KOPT-K1 (cell line): ENCODE measurements around the gene SLC26A8.
"Not testable (repeated sequence)": the region's sequence is repeated elsewhere in the genome, so short reads cannot be mapped to it uniquely, and the experiment has no call there.

Source experiments
- H3K27ac ChIP-seq: fragments of 200-600 bp; sonication (generic); 2 replicates; pipeline ENCODE4 v1.5.1; 2016; ENCODE audit warnings: antibody characterized with exemption, mild to moderate bottlenecking, low read depth, low read length; ENCODE audit not compliant: poor library complexity, severe bottlenecking
- H3K36me3 ChIP-seq: fragments of 200-600 bp; sonication (generic); 2 replicates; pipeline ENCODE4 v1.5.1; 2017; ENCODE audit warnings: antibody characterized with exemption, mild to moderate bottlenecking, low read length, moderate library complexity; ENCODE audit not compliant: insufficient read depth
- H3K9me3 ChIP-seq: fragments of 200-600 bp; sonication (generic); 2 replicates; pipeline ENCODE4 v1.5.1; 2017; ENCODE audit warnings: antibody characterized with exemption, low read length, mild to moderate bottlenecking; ENCODE audit not compliant: insufficient read depth, poor library complexity, severe bottlenecking

Gene SLC26A8

DNA sequence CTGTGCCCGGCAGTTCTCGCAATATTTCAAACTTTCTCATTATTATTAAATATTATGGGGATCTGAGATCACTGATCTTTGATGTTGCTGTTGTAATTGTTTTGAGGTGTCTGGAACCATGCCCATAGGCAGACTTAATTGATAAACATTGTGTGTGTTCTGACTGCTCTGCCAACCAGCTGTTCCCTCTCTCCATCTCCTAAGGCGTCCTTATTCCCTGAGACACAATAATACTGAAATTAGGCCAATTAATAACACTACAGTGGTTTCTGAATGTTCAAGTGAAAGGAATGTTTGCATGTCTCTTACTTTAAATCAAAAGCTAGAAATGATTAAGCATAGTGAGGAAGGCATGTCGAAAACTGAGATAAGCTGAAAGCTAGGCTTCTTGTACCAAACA lies 10.8 kb upstream of the SLC26A8 start:
- no peak overlapping the region for H3K27ac ChIP-seq
- no peaks in the 10 kb centered on the region for H3K9me3 ChIP-seq
- no peaks in the 10 kb centered on the region for H3K36me3 ChIP-seq

DNA sequence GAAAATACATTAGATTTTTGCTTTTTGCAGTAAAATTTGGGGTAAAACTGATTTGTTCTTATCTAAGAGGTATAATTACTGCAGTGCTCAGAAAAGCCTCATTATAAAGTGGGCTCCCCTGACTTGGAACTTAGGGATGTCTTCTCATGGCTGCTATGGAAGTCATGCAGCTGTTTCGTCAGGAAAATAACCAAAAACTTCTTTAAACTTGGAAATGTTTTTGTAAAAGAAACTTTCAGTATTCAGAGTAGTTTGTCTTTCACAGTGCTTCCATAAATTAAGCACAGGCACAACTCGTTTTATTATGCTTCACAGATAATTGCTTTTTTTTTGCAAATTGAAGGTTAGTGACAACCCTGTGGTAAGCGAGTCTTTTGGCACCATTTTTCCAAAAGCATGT lies 10.0 kb upstream of the SLC26A8 start:
- no peaks in the 10 kb centered on the region for H3K9me3 ChIP-seq
- H3K36me3 ChIP-seq = no peaks in the 10 kb centered on the region
- no peak overlapping the region for H3K27ac ChIP-seq

DNA sequence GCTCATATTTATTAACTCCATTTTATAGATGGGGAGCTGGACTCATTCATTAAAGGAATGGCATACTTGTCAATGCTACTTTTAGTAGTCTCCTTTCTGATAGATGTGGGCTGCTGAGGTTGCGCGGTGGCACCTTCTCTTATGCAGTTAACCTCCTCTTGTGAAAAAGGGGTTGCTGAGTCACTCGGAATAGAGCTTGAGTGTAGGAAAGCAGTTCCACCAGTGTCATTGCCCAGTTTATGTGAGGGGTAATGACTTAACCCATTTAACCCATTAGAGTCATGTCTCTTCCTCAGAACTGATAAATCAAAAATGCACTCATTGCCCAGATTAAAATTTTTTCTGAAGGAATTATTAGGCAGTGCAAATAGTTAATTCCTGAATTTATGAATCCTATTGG lies 9.5 kb upstream of the SLC26A8 start:
- Histone ChIP-seq H3K36me3 (no peaks in the 10 kb centered on the region), H3K27ac (no peak overlapping the region), H3K9me3 (no peaks in the 10 kb centered on the region)

DNA sequence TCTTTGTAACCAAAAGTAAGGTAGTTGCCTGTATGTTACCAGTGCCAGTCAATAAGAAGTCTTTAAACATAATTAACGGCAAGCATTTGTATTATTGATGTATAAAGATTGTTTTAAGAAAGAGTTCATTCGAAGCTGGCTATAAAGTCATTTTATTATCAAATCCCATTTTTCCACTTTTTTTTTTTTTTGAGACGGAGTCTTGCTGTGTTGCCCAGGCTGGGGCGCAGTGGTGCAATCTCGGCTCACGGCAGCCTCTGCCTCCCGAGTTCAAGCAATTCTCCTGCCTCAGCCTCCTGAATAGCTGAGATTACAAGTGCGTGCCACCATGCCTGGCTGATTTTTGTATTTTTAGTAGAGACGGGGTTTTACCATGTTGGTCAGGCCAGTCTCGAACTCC lies 8.7 kb upstream of the SLC26A8 start:
- not testable (repeated sequence) for H3K27ac ChIP-seq, H3K9me3 ChIP-seq, H3K36me3 ChIP-seq

DNA sequence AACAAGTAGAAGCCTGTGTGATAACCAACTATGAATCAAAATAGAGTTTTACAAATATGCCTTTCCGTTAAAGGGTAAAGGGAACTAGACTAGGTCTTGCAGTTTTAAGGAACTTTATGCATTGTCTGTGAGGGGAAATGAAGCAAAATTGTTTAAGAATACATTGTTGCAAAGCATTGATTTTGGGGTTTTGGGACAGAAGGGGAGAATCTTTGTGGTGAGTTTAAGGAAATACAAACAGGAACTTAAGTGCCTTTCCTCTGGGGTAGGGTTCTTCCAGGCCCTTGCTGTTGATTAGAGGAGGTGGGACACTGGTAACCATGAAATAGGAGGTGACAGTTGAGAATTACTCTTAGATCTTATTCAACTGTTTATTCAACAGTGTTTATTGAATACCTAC lies 7.8 kb upstream of the SLC26A8 start:
- no peak overlapping the region for H3K27ac ChIP-seq
- no peaks in the 10 kb centered on the region for H3K36me3 ChIP-seq

DNA sequence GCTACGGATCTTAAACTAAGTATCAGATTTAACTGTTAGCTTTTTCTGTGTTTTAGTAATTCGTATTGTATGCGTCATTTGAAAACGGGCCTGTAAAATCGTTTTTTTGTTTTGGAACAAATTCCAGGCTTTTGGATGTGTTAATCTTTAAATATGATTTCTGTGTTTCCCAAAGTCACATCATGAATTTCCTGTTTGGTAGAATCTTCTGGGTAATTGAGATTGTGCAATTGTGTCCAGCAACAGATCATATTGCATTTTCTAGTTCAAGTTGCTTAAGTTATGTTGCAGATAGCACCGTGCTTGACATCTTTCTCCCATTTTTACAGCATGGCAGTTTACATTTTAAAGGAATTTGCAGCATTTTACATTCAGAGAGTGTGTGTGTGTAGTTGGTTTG lies 5.0 kb upstream of the SLC26A8 start:
- no peaks in the 10 kb centered on the region for H3K9me3 ChIP-seq
- H3K36me3 ChIP-seq = no peaks in the 10 kb centered on the region
- peak overlapping the region; percentile 91 for H3K27ac ChIP-seq

More for the DNA sequence above, 7.8 kb upstream of the SLC26A8 start:
- H3K9me3 ChIP-seq = no peaks in the 10 kb centered on the region

DNA sequence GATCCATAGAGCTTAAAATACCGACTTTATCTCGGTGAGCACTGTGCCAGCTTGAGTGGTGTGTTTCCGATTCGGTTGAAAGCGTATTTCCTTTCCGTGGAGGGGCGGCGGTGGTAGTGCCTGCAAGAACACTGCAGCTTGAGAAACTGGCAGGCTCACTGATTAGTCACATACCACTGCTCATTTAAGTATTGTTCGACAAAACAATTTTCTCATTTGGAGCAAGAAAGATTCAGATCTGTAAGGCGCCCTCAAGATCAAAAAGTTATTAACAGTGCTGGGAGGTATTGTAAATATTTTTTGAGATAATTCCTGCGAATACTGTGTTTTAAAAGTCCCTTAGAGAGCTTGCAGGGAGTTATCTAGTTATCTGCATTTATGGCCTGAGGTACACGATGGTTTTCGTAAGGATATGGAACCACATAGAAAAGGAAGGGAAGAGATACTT lies 4.5 kb upstream of the SLC26A8 start:
- H3K27ac ChIP-seq = peak overlapping the region; percentile 91
- no peaks in the 10 kb centered on the region for H3K36me3 ChIP-seq
- no peaks in the 10 kb centered on the region for H3K9me3 ChIP-seq

DNA sequence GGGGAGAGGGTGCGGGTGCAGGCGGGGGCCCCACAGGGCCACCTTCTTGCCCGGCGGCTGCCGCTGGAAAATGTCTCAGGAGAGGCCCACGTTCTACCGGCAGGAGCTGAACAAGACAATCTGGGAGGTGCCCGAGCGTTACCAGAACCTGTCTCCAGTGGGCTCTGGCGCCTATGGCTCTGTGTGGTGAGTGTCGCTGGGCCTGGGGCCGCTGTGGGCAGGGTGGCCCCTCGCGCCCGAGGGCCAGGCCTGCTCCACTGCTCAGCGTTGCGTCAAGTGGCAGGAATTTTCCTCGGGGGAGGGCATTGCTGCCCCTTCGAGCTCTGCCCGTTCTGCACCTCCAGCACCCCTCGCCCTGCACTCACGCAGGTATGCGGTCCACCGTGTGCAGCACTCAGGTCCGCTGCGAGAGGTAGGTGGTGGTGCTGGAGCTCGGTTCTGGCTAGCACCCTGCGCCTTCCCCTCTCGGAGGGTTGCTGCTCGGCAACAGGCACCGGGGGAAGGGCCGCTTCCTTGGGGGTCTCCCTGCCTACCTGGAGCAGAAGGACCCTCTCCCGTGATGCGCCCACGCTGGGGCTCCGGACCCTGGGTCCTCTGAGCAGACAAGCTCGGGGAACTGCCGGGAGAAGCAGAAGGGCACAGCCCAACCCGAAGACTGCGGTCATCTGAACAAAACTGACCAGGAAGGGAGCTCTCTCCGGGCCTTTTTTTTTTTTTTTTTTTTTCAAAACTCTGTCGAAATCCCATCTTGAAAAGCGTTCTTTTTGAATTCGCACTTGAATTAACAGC lies 3.8 kb upstream of the SLC26A8 start:
- peak overlapping the region; percentile 91 for H3K27ac ChIP-seq
- no peaks in the 10 kb centered on the region for H3K36me3 ChIP-seq

DNA sequence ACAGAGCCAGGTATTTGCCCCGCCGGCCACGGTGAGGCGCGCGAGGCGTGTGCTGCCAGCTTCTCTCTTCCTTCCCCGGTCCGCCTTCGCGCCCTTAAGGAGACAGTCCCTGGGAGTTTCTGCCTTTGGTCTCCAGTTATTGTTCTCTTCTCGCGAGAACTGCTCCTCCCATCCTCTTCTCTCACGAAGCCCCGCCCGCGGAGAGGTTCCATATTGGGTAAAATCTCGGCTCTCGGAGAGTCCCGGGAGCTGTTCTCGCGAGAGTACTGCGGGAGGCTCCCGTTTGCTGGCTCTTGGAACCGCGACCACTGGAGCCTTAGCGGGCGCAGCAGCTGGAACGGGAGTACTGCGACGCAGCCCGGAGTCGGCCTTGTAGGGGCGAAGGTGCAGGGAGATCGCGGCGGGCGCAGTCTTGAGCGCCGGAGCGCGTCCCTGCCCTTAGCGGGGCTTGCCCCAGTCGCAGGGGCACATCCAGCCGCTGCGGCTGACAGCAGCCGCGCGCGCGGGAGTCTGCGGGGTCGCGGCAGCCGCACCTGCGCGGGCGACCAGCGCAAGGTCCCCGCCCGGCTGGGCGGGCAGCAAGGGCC lies 3.2 kb upstream of the SLC26A8 start, which contains the start of gene MAPK14:
MAPK14 (plus strand) TSS at position 308 of the 587 bp plus-strand sequence. CDS start 350 bp downstream, outside the sequence.
- peak within 1 kb of the TSS; percentile 91 for H3K27ac ChIP-seq
- no peaks in the 10 kb centered on the region for H3K36me3 ChIP-seq
- no peaks in the 10 kb centered on the region for H3K9me3 ChIP-seq

More for the DNA sequence above, 3.8 kb upstream of the SLC26A8 start:
- no peaks in the 10 kb centered on the region for H3K9me3 ChIP-seq

DNA sequence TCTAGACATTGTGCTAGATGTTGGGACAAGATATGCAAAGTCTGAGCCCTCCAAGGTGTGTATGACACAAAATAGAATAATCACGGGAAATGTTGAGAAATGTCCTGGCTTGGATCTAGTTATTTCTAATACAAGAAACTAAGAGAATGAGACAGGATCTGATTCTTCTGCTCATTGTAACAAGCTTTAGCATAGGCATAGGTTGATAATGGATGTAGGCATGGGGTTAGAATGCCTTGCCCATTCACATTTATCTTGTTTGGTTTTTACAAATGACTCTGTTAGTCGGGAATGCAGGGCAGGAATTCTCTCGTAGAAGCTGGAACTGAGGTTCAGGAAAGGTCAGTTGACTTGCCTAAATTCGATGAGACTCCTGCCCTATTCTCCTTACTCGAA lies 1.5 kb upstream of the SLC26A8 start:
- H3K36me3 ChIP-seq = no peaks in the 10 kb centered on the region
- H3K27ac ChIP-seq = no peak overlapping the region
- H3K9me3 ChIP-seq = no peaks in the 10 kb centered on the region

DNA sequence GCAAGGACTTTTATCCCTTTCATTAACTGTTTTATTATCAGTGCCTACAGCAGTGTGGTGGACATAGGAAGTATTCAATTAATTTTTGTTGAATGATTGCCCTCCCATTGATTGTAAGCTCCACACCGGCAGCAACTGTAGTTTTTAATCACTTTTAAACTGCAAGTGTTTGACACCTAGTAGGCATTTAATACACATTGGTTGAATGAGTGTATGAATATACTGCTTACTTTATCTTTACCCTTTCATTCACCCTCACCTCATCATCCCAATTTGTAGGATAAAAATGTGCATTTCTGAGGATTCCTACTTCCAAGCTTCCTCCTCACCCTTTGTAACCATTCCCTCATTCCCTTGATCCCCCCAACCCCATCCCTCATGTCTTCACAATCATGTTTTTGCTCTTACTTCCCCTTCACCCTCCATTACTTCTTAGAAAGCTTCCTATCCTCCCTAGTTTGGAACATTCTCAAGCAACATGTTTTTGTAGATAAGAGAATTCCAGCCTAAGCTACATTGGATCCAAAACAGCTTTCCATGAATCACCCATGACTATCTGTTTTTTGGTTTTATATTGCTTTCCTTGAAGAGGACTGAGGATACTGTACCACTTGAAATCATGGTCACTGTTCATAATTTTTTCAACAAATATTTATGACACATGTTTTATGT lies 955 bp upstream of the SLC26A8 start:
- Histone ChIP-seq H3K36me3 (no peaks in the 10 kb centered on the region), H3K27ac (no peak overlapping the region), H3K9me3 (no peaks in the 10 kb centered on the region)

DNA sequence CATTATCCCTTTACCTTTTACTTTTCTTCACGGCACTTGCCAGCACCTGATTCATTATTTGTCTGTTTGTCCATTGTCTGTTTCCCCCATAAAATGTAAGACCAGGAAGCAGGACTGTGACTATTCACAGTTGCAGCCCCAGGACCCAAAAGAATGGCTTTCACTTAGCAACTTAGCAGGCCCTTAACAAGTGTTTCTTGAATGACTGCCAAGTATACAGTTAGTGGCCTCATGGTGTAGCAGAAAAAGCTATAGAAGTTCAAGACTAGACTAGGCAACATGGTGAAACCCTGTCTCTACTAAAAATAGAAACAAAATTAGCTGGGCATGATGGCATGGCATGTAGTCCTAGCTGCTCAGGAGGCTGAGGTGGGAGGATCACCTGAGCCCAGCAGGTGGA lies 4.3 kb downstream of the SLC26A8 start:
- Histone ChIP-seq H3K36me3 (no peaks in the 10 kb centered on the region), H3K27ac (no peak overlapping the region), H3K9me3 (no peaks in the 10 kb centered on the region)

DNA sequence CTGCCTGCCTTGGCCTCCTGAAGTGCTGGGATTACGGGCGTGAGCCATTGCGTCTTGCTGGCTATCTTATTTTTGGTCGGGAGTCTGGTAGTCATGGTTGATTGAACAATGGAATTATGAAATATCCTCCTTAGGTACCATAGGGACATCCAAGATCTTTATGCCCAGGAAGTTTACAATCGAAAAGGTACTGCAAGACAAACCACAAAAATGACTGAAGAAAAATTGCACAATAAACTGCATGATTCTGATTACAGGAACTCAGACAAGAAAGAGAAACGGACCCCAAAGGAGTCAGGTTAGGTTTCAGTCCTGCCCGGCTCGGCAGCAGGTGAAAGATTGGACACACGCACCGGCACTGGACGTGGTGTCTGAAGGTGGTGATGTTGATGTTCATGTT lies 5.3 kb downstream of the SLC26A8 start:
- H3K9me3 ChIP-seq = no peaks in the 10 kb centered on the region
- H3K27ac ChIP-seq = no peak overlapping the region
- H3K36me3 ChIP-seq = no peaks in the 10 kb centered on the region

DNA sequence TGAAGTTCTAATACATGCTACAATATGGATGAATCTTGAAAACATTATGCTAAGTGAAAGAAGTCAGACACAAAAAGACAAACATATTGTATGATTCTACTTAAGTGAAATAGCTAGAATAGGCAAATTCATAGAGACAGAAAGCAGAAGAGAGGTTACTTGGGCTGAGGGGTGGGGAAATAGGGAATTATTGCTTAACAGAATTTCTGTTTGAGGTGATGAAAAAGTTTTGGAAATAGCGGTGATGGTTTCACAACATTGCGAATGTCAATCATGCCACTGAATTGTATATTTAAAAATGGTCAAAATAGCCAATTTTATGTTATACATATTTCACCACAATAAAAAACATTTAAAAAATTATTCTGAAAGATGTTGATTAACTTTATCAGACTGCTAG lies 6.1 kb downstream of the SLC26A8 start:
- no peaks in the 10 kb centered on the region for H3K9me3 ChIP-seq
- H3K36me3 ChIP-seq = no peaks in the 10 kb centered on the region
- no peak overlapping the region for H3K27ac ChIP-seq

DNA sequence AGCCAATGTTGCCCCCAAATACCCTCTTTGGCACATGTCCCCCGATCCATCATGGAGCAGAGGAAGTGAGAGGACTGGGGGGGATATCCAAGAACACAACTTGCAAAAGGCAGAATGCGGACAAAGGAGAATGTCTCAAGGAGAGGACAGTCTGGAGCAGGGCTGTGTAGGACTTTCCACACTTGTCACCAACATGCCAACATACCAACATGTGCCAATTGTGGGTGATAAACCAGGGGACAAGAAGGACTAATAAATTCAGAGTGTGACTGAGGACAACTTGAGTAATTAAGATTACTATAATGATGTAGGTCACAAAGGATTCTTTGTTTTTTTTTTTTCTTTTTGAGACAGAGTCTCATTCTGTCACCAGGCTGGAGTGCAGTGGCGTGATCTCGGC lies 8.8 kb downstream of the SLC26A8 start:
- no peaks in the 10 kb centered on the region for H3K9me3 ChIP-seq
- H3K36me3 ChIP-seq = no peaks in the 10 kb centered on the region
- no peak overlapping the region for H3K27ac ChIP-seq
